HCT116 (cell line): ENCODE results near the gene KIF26B. TPM values are rescaled to one million over a fixed set of nuclear protein-coding genes. Genes with fewer than 3 reads are reported as not detected.

Experiments
- ATAC-seq: fragments of 200-7000 bp; cut with Tn5 transposase; 2 replicates; pipeline ENCODE4 v1.9.1; 2020; ENCODE audit warnings: mild to moderate bottlenecking, moderate library complexity
- BruUV-seq: library from RNA; stranded (reverse); fragments of 400-500 nt; replicated peaks from 2 replicates; lab custom pipeline; 2021; lab: Mats Ljungman, UMichigan
- CTCF ChIA-PET: fragments of 300-600 bp; sonication (Branson Sonifier 250); formaldehyde crosslinking; loops from one replicate; lab custom pipeline; 2021; ENCODE audit warnings: antibody characterized with exemption; lab: Charles Lee
- POLR2A ChIA-PET: fragments of 300-600, 350-600 bp; sonication (Branson Sonifier 250); formaldehyde crosslinking; loops from one replicate; lab custom pipeline; 2021; ENCODE audit warnings: antibody characterized with exemption; lab: Charles Lee
- RAD21 ChIA-PET, 2 experiments: fragments of 300-600 bp; sonication (Branson Sonifier 250); formaldehyde crosslinking; loops; one replicate each; lab custom pipeline; 2023; ENCODE audit warnings: low total read pairs in 2 of 2; ENCODE audit not compliant: uncharacterized antibody in 2 of 2, unreplicated experiment in 2 of 2, low non-redundant PET in 1 of 2; lab: Charles Lee
- DNase-seq: peaks from one replicate; pipeline ENCODE4 v3.0.0-alpha.2; 2010; ENCODE audit warnings: low read depth, low spot score
- H2AFZ ChIP-seq: fragments of 200-600 bp; shearing (Covaris generic), sonication (generic); 2 replicates; pipeline ENCODE4 v1.6.1; 2017; ENCODE audit warnings: low read depth, mixed run types, mixed read lengths, antibody characterized with exemption, low read length; ENCODE audit not compliant: poor library complexity, severe bottlenecking
- H3K27ac ChIP-seq: 2 replicates; pipeline ENCODE4 v1.5.1; 2012; ENCODE audit warnings: low read depth, low read length
- H3K27me3 ChIP-seq: fragments of 200-600 bp; sonication (generic); 2 replicates; pipeline ENCODE4 v1.6.1; 2016; ENCODE audit warnings: mixed run types, low read length, mixed read lengths; ENCODE audit not compliant: insufficient read depth
- H3K36me3 ChIP-seq, 2 experiments: fragments of 200-500 bp in 1 of 2; fragments of 200-600 bp in 1 of 2; sonication (Bioruptor generic) in 1 of 2; sonication (generic) in 1 of 2; 2 replicates each; pipeline versions ENCODE4 v1.5.1 to v1.6.1; 2014 to 2016; ENCODE audit warnings: low read length in 2 of 2, inconsistent platforms in 1 of 2, mixed read lengths in 1 of 2, mixed run types in 1 of 2; ENCODE audit not compliant: insufficient read depth in 2 of 2, control insufficient read depth in 1 of 2
- H3K4me1 ChIP-seq, 2 experiments: fragments of 200-600 bp in 1 of 2; sonication (generic) in 1 of 2; 2 replicates each; pipeline versions ENCODE4 v1.5.1 to v1.6.1; 2012 to 2017; ENCODE audit warnings: low read length in 2 of 2, inconsistent platforms in 1 of 2, mild to moderate bottlenecking in 1 of 2, mixed read lengths in 1 of 2, mixed run types in 1 of 2, moderate library complexity in 1 of 2; ENCODE audit not compliant: insufficient read depth in 2 of 2, control insufficient read depth in 1 of 2
- H3K4me2 ChIP-seq: fragments of 200-600 bp; sonication (generic); 2 replicates; pipeline ENCODE4 v1.6.1; 2017; ENCODE audit warnings: mixed run types, low read length, mixed read lengths
- H3K4me3 ChIP-seq, 2 experiments: fragments of 200-600 bp in 1 of 2; sonication (generic) in 1 of 2; replicated peaks in 1 of 2; 2 replicates each; pipeline ENCODE4 v1.5.1; 2011 to 2016; ENCODE audit warnings: low read length in 2 of 2, control low read depth in 1 of 2, low read depth in 1 of 2, mild to moderate bottlenecking in 1 of 2, mixed read lengths in 1 of 2, mixed run types in 1 of 2
- H3K79me2 ChIP-seq: fragments of 200-600 bp; sonication (generic); 2 replicates; pipeline ENCODE4 v1.6.1; 2017; ENCODE audit warnings: mild to moderate bottlenecking, mixed run types, low read length, moderate library complexity, mixed read lengths; ENCODE audit not compliant: insufficient read depth
- H3K9ac ChIP-seq: fragments of 200-600 bp; sonication (generic); 2 replicates; pipeline ENCODE4 v1.6.1; 2016; ENCODE audit warnings: low read length, mixed read lengths
- H3K9me2 ChIP-seq: fragments of 200-600 bp; sonication (generic), shearing (Covaris generic); 2 replicates; pipeline ENCODE4 v1.6.1; 2017; ENCODE audit warnings: mixed run types, mild to moderate bottlenecking, moderate library complexity; ENCODE audit not compliant: insufficient read depth
- H3K9me3 ChIP-seq, 2 experiments: fragments of 200-500 bp in 1 of 2; fragments of 200-600 bp in 1 of 2; sonication (Bioruptor generic) in 1 of 2; sonication (generic) in 1 of 2; 2 replicates each; pipeline ENCODE4 v1.6.1; 2014 to 2017; ENCODE audit warnings: low read length in 2 of 2, mixed read lengths in 2 of 2, inconsistent platforms in 1 of 2, low read depth in 1 of 2, mild to moderate bottlenecking in 1 of 2, mixed run types in 1 of 2, moderate library complexity in 1 of 2; ENCODE audit not compliant: control insufficient read depth in 1 of 2, insufficient read depth in 1 of 2
- H4K20me1 ChIP-seq: fragments of 200-600 bp; sonication (generic), shearing (Covaris generic); 2 replicates; pipeline ENCODE4 v1.6.1; 2017; ENCODE audit warnings: mixed run types, mild to moderate bottlenecking, moderate library complexity; ENCODE audit not compliant: insufficient read depth
- ATF3 ChIP-seq: IDR thresholded peaks from 2 replicates; pipeline ENCODE4 v1.6.1; 2012
- CEBPB ChIP-seq: IDR thresholded peaks from 2 replicates; pipeline ENCODE4 v1.6.1; 2012; ENCODE audit warnings: low read depth
- ELF1 ChIP-seq: IDR thresholded peaks from 2 replicates; pipeline ENCODE4 v1.6.1; 2012; ENCODE audit warnings: low read depth, borderline replicate concordance
- EZH2 ChIP-seq: fragments of 200-600 bp; sonication (generic); IDR thresholded peaks from 2 replicates; pipeline ENCODE4 v1.6.1; 2017; ENCODE audit warnings: antibody characterized with exemption, mixed run types
- FOSL1 ChIP-seq: IDR thresholded peaks from 2 replicates; pipeline ENCODE4 v1.6.1; 2012; ENCODE audit warnings: low read depth
- JUND ChIP-seq: IDR thresholded peaks from 2 replicates; pipeline ENCODE4 v1.6.1; 2012
- POLR2A ChIP-seq: IDR thresholded peaks from 2 replicates; pipeline ENCODE4 v1.7.0; 2011; ENCODE audit warnings: borderline replicate concordance; ENCODE audit not compliant: insufficient read depth, insufficient read length; ENCODE audit errors: extremely low read depth
- POLR2AphosphoS5 ChIP-seq: IDR thresholded peaks from 2 replicates; pipeline ENCODE4 v1.6.1; 2011; ENCODE audit warnings: mild to moderate bottlenecking, low read depth, low read length, moderate library complexity
- REST ChIP-seq: IDR thresholded peaks from 2 replicates; pipeline ENCODE4 v1.6.1; 2012; ENCODE audit warnings: low read depth
- SIN3A ChIP-seq: IDR thresholded peaks from 2 replicates; pipeline ENCODE4 v1.6.1; 2012; ENCODE audit warnings: low read depth
- SP1 ChIP-seq: IDR thresholded peaks from 2 replicates; pipeline ENCODE4 v1.6.1; 2012; ENCODE audit warnings: low read depth
- TCF7L2 ChIP-seq: IDR thresholded peaks from 2 replicates; pipeline ENCODE4 v1.7.0; 2011; ENCODE audit warnings: borderline replicate concordance, inconsistent platforms; ENCODE audit not compliant: insufficient read depth, insufficient read length; ENCODE audit errors: extremely low read depth
- ZBTB33 ChIP-seq: IDR thresholded peaks from 2 replicates; pipeline ENCODE4 v1.6.1; 2011; ENCODE audit warnings: mild to moderate bottlenecking, low read length, moderate library complexity; ENCODE audit not compliant: insufficient replicate concordance; ENCODE audit errors: extremely low read depth
- intact Hi-C: fragments of 100-400 bp; cut with micrococcal nuclease; formaldehyde crosslinking; loops from 2 replicates; pipeline ENCODE4 v1.10.0; 2022
- total RNA-seq: library from RNA; stranded (reverse); gene quantifications from one replicate; pipeline ENCODE4 v1.2.1, GENCODE V29; 2021; ENCODE audit not compliant: unreplicated experiment

KIF26B gene
- total RNA-seq, 1 experiment from 2014 or later: 0.49 TPM

- H3K27me3 ChIP-seq: peaks cover 4% of the 10 kb centered on the region; the same call in 1 of the 2 replicates
- POLR2A ChIA-PET: no interaction called here
- H3K36me3 ChIP-seq: no peaks in the 10 kb centered on the region
- H3K4me3 ChIP-seq: no peak overlapping the region
- H3K9me3 ChIP-seq: no peaks in the 10 kb centered on the region
- intact Hi-C loops: no loop called here
- H3K4me2 ChIP-seq: no peak overlapping the region
- BruUV-seq: no TSS peak
- H3K9me2 ChIP-seq: no peaks in the 10 kb centered on the region
- CTCF ChIA-PET: no interaction called here
- RAD21 ChIA-PET: no interaction called here
- no peak for ATAC-seq
- no peak overlapping the region for H3K27ac ChIP-seq
- H3K79me2 ChIP-seq: no peaks in the 10 kb centered on the region
- H3K9ac ChIP-seq: no peak overlapping the region
- no peak for TF ChIP-seq TCF7L2
- no peak for TF ChIP-seq CEBPB
- TF ChIP-seq ELF1: no peak
- no peak for TF ChIP-seq POLR2A
- TF ChIP-seq, all 23 proteins: peak for 0
- no peaks in the 10 kb centered on the region for H4K20me1 ChIP-seq
- no peak for DNase-seq
- H2AFZ ChIP-seq: no peak overlapping the region
- no peaks in the 10 kb centered on the region for H3K4me1 ChIP-seq
Observed at GRCh38 chr1:245353411-245353810, 198.6 kb downstream of the KIF26B start.

- Histone ChIP-seq H3K4me1 (no peaks in the 10 kb centered on the region), H3K36me3 (no peaks in the 10 kb centered on the region), H3K9me2 (no peaks in the 10 kb centered on the region), H3K4me3 (no peak overlapping the region), H3K27me3 (peaks cover 4% of the 10 kb centered on the region; the same call in 1 of the 2 replicates), H3K9me3 (no peaks in the 10 kb centered on the region), H2AFZ (no peak overlapping the region), H3K9ac (no peak overlapping the region), H3K79me2 (no peaks in the 10 kb centered on the region), H4K20me1 (no peaks in the 10 kb centered on the region), H3K27ac (no peak overlapping the region), H3K4me2 (no peak overlapping the region)
- intact Hi-C loops: no loop called here
- ChIA-PET RAD21 (no interaction called here), CTCF (no interaction called here), POLR2A (no interaction called here)
- no peak for ATAC-seq
- TF ChIP-seq SP1 (no peak), JUND (no peak), POLR2AphosphoS5 (no peak), EZH2 (no peak), ATF3 (no peak), ZBTB33 (no peak), REST (no peak), FOSL1 (no peak), ELF1 (no peak), SIN3A (no peak)
- DNase-seq: no peak
- no TSS peak for BruUV-seq
Observed at GRCh38 chr1:245353915-245354775, 199.4 kb downstream of the KIF26B start.
